Lower leg skin (tissue), 4 donors: ENCODE data around the gene WDR27. TPM values are rescaled to one million over a fixed set of nuclear protein-coding genes. Genes with fewer than 3 reads are reported as not detected.

Experiments used
- DNase-seq, 2 donors: peaks; one replicate each; pipeline ENCODE4 v3.0.0-alpha.2; 2019; ENCODE audit warnings: low spot score in 2 of 2
- H3K4me3 ChIP-seq: fragments of 200-600 bp; sonication (generic); 2 replicates; pipeline ENCODE4 v1.5.1; 2017; ENCODE audit warnings: mild to moderate bottlenecking, low read depth; ENCODE audit not compliant: poor library complexity, severe bottlenecking
- CTCF ChIP-seq, 3 donors: fragments of 450-650 bp; IDR thresholded peaks; one replicate each; pipeline ENCODE4 v1.5.1; 2016; ENCODE audit warnings: antibody characterized with exemption in 3 of 3, mild to moderate bottlenecking in 3 of 3, moderate library complexity in 2 of 3
- POLR2A ChIP-seq, 2 donors: fragments of 450-650 bp; IDR thresholded peaks; one replicate each; pipeline ENCODE4 v1.6.1; 2016 to 2017; ENCODE audit warnings: antibody characterized with exemption in 2 of 2, mild to moderate bottlenecking in 1 of 2, moderate library complexity in 1 of 2
- WGBS, 2 donors: methylation state at CpG; one replicate each; pipeline ENCODE4 v1.1.5; 2018; 5-methylcytosine and 5-hydroxymethylcytosine counted together
- intact Hi-C: fragments of 100-400 bp; cut with DNase I; formaldehyde crosslinking; loops from one replicate; pipeline ENCODE4 v1.15.0; 2023; ENCODE audit warnings: low total_unique reads
- total RNA-seq, 4 donors: library from RNA; depleted of rRNA; stranded (reverse); fragments of >200 nt; gene quantifications; one replicate each; pipeline ENCODE4 v1.1.0, GENCODE V29; 2016

WDR27 gene
- total RNA-seq, 4 donors from 2014 or later: 15.7 to 40.0 (median 19.5) TPM

- intact Hi-C loops: no loop called here
- DNase-seq: peak; percentile 25 to 88
- 1% methylated on average over 38 to 45 of the region's 89 CpGs for WGBS, 2 donors
- peak within 1 kb of the TSS; percentile 77 for H3K4me3 ChIP-seq
- TF ChIP-seq CTCF (IDR thresholded peaks at IDR 0.05): no peak
- no peak for TF ChIP-seq POLR2A (IDR thresholded peaks at IDR 0.05)
Measured at GRCh38 chr6:169724494-169725124, 22.8 kb upstream of the WDR27 start, which contains the start of gene PHF10. TSS of gene PHF10 (minus strand) at chr6:169724500. CDS start at chr6:169723931, 569 bp downstream.

GRCh38 chr6:169723991-169724493 lies 22.2 kb upstream of the WDR27 start:
- H3K4me3 ChIP-seq: no peak overlapping the region
- 0 to 1% methylated on average over 4 to 14 of the region's 89 CpGs for WGBS, 2 donors
- no peak for DNase-seq
- intact Hi-C loops: no loop called here
- no peak for TF ChIP-seq CTCF (IDR thresholded peaks at IDR 0.05)

GRCh38 chr6:169723200-169723909 lies 21.5 kb upstream of the WDR27 start:
- H3K4me3 ChIP-seq: peak overlapping the region; percentile 77
- peak; percentile 57 to 96 for DNase-seq
- intact Hi-C loops: no loop called here
- TF ChIP-seq POLR2A (IDR thresholded peaks at IDR 0.05) (no peak), CTCF (IDR thresholded peaks at IDR 0.05) (no peak)
- 0 to 1% methylated on average over 28 to 40 of the region's 70 CpGs for WGBS, 2 donors

- intact Hi-C loops: no loop called here
- peak overlapping the region; percentile 77 for H3K4me3 ChIP-seq
- TF ChIP-seq POLR2A (IDR thresholded peaks at IDR 0.05) (no peak), CTCF (IDR thresholded peaks at IDR 0.05) (no peak)
- DNase-seq: peak in 1 of 2 donors; percentile 89
- 2 to 3% methylated on average over 20 to 22 of the region's 22 CpGs for WGBS, 2 donors
Measured at GRCh38 chr6:169722362-169723199, 20.8 kb upstream of the WDR27 start.

GRCh38 chr6:169720207-169720855 lies 18.5 kb upstream of the WDR27 start:
- intact Hi-C loops: no loop called here
- TF ChIP-seq POLR2A (IDR thresholded peaks at IDR 0.05) (no peak), CTCF (IDR thresholded peaks at IDR 0.05) (no peak)
- WGBS, 2 donors: 85 to 91% methylated on average over 3 of the region's 3 CpGs
- H3K4me3 ChIP-seq: no peak overlapping the region
- no peak for DNase-seq
